ENCODE measurements around the gene TCP10L.
"Not testable (repeated sequence)": the region's sequence is repeated elsewhere in the genome, so short reads cannot be mapped to it uniquely, and the experiment has no call there.

Gene TCP10L, protein sequence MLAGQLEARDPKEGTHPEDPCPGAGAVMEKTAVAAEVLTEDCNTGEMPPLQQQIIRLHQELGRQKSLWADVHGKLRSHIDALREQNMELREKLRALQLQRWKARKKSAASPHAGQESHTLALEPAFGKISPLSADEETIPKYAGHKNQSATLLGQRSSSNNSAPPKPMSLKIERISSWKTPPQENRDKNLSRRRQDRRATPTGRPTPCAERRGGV

DNA sequence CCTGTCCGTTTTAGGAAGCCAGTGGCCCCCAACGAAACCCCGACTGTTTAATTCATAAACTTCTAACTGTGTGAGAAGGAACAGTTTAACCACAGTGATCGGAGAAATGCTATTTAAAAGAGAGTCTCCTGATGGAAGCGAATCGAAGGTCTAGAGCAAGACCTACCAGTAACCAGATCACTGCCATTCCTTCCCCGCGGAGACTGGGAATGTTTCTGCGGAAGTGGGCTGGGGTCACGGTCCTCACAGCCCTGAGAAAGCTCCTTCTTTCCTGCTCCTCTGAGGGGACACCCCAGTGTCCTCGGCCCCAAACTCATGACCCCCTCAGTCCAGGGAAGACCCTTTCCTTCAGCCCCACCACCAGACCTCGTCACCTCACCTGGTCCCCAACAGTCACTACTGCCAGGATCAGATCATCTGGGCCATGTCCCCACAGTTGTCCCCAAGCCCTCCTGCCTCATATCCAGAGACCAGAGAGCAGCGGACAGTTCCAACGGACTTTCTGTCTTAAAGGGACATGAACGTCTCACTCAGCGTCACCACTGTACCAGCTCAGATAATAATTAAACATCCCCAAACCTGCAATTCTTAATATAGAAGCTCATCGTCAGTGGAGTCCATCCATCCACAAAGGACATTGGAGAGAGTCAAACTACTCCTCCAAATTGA lies at the start of gene TCP10L:
Gene TCP10L (minus strand): TSS at position 482 of the 669 bp plus-strand sequence. CDS start 1,219 bp downstream, outside the sequence.
- Histone ChIP-seq H3K4me1 (ENCODE audit: control insufficient read depth in 5 of 5, insufficient read depth in 5 of 5, low read length in 5 of 5) (no peaks in the 10 kb centered on the region), H3K27ac (ENCODE audit: low read depth, low read length) (no peak within 1 kb of the TSS), H3K27me3 (ENCODE audit: control insufficient read depth in 5 of 5, insufficient read depth in 4 of 5, low read length in 5 of 5) (peaks cover 0 to 6% (median 0%) of the 10 kb centered on the region in 5 donors), H3K36me3 (ENCODE audit: control insufficient read depth in 5 of 5, insufficient read depth in 5 of 5, low read length in 5 of 5) (peaks cover 0 to 5% (median 3%) of the 10 kb centered on the region in 5 donors), H3K4me3 (ENCODE audit: low read depth in 1 of 5, low read length in 5 of 5) (no peak within 1 kb of the TSS), H3K9me3 (ENCODE audit: control insufficient read depth in 5 of 5, low read length in 5 of 5) (no peaks in the 10 kb centered on the region), H3K9ac (ENCODE audit: low read length in 5 of 5) (no peak within 1 kb of the TSS)

DNA sequence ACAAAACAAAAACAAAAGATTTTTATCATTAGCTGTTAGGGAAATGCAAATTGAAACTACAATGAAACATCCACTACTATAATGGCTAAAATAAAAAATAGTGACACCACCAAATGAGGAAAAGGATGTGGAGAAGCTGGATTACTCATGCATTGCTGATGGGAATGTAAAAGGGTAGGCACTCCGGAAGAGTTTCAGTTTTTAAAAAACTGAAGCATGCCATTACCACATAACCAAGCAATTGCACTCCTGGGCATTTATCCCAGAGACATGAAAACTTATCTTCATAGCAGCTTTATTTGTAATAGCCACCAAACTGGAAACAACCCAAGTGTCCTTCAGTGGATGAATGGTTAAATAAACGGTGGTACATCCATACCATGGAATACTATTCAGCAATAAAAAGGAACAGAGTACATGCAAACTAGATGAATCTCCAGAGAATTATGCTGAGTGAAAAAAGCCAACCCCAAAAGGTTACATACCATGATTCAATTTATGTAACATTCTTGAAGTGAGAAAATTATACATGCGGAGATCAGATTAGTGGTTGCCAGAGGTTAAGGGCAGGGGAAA lies 41.4 kb upstream of the TCP10L start:
- Histone ChIP-seq H3K9me3 (ENCODE audit: control insufficient read depth in 5 of 5, low read length in 5 of 5) (peaks cover 0 to 5% (median 2%) of the 10 kb centered on the region in 5 donors), H3K36me3 (ENCODE audit: control insufficient read depth in 5 of 5, insufficient read depth in 5 of 5, low read length in 5 of 5) (peaks cover 15 to 22% (median 19%) of the 10 kb centered on the region in 5 donors), H3K4me1 (ENCODE audit: control insufficient read depth in 5 of 5, insufficient read depth in 5 of 5, low read length in 5 of 5) (no peaks in the 10 kb centered on the region), H3K27ac (ENCODE audit: low read depth, low read length) (no peak overlapping the region), H3K4me3 (ENCODE audit: low read depth in 1 of 5, low read length in 5 of 5) (no peak overlapping the region), H3K9ac (ENCODE audit: low read length in 5 of 5) (no peak overlapping the region), H3K27me3 (ENCODE audit: control insufficient read depth in 5 of 5, insufficient read depth in 4 of 5, low read length in 5 of 5) (peaks cover 0 to 3% (median 0%) of the 10 kb centered on the region in 5 donors)

DNA sequence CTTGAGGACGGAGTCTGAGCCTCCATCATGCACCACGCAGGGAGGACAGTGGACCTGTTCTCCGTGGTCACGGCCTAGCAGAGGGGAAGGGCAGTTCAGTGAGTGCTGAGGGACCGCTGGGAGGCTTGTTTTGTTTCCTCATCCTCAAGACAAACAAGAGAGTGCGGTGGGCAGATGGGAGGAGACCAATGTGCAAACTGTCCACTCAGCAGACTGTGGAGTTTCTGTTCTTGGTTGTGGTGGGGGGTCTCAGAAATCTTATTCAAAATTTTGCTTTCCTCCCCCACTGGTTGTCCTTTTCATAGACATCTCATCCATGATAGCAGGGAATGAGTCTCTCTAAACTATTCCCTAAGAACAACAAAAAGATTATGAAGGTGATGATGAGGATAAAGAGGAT lies 32.9 kb upstream of the TCP10L start:
- H3K27me3 ChIP-seq (ENCODE audit: control insufficient read depth in 5 of 5, insufficient read depth in 4 of 5, low read length in 5 of 5); H3K4me3 ChIP-seq (ENCODE audit: low read depth in 1 of 5, low read length in 5 of 5); H3K4me1 ChIP-seq (ENCODE audit: control insufficient read depth in 5 of 5, insufficient read depth in 5 of 5, low read length in 5 of 5); H3K9me3 ChIP-seq (ENCODE audit: control insufficient read depth in 5 of 5, low read length in 5 of 5); H3K36me3 ChIP-seq (ENCODE audit: control insufficient read depth in 5 of 5, insufficient read depth in 5 of 5, low read length in 5 of 5); H3K27ac ChIP-seq (ENCODE audit: low read depth, low read length); H3K9ac ChIP-seq (ENCODE audit: low read length in 5 of 5): not testable (repeated sequence)

DNA sequence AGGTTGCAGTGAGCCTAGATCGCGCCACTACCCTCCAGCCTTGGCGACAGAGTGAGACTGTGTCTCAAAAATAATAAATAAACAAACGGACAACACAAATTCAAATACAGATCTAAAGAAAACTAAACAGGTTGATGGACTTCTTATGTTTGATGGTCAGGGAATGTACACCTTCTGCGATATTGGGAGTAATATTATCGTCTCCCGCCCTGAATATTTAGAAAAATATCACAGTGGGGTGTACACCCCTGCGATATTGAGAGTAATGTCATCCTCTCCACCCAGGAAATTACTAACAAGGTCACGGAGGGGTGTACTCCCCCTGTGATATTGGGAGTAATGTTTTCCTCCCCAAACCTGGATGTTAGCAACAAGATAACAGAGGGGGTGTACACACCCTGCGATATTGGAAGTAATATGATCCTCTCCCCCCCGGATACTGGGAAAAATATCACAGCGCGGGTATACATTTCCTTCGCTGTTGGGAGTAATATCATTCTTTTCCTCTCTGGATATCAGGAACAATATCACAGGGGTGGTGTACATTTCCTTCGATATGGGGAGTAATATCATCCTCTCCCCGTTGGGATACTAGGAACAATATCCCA lies 28.2 kb upstream of the TCP10L start:
- no peaks in the 10 kb centered on the region for H3K27me3 ChIP-seq (ENCODE audit: control insufficient read depth in 5 of 5, insufficient read depth in 4 of 5, low read length in 5 of 5)
- H3K9me3 ChIP-seq (ENCODE audit: control insufficient read depth in 5 of 5, low read length in 5 of 5): no peaks in the 10 kb centered on the region
- peaks cover 3 to 21% (median 17%) of the 10 kb centered on the region in 5 donors for H3K4me1 ChIP-seq (ENCODE audit: control insufficient read depth in 5 of 5, insufficient read depth in 5 of 5, low read length in 5 of 5)
- peak overlapping the region in 4 of 5 donors; percentile 87 to 97 (median 94) for H3K9ac ChIP-seq (ENCODE audit: low read length in 5 of 5)
- H3K4me3 ChIP-seq (ENCODE audit: low read depth in 1 of 5, low read length in 5 of 5): peak overlapping the region; percentile 87 to 97 (median 93)
- peaks cover 5 to 13% (median 8%) of the 10 kb centered on the region in 5 donors for H3K36me3 ChIP-seq (ENCODE audit: control insufficient read depth in 5 of 5, insufficient read depth in 5 of 5, low read length in 5 of 5)
- peak overlapping the region; percentile 98 for H3K27ac ChIP-seq (ENCODE audit: low read depth, low read length)

DNA sequence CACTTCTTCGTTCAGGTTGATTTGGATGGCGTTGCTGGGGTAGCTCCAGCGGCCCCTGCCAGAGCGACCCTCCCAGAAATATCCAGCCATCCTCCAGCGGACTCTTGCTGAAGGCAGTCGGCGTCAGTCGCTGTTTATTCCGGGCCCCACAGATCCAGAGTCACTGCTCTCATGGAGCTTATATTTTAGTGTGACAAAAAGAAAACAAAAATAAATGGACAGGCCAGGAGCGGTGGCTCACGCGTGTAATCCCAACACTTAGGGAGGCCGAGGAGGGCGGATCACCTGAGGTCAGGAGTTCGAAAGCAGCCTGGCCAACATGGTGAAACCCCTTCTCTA lies 27.6 kb upstream of the TCP10L start:
- Histone ChIP-seq H3K9me3 (ENCODE audit: control insufficient read depth in 5 of 5, low read length in 5 of 5) (no peaks in the 10 kb centered on the region), H3K27me3 (ENCODE audit: control insufficient read depth in 5 of 5, insufficient read depth in 4 of 5, low read length in 5 of 5) (no peaks in the 10 kb centered on the region), H3K4me3 (ENCODE audit: low read depth in 1 of 5, low read length in 5 of 5) (peak overlapping the region; percentile 87 to 97 (median 93)), H3K4me1 (ENCODE audit: control insufficient read depth in 5 of 5, insufficient read depth in 5 of 5, low read length in 5 of 5) (peaks cover 3 to 21% (median 17%) of the 10 kb centered on the region in 5 donors), H3K27ac (ENCODE audit: low read depth, low read length) (peak overlapping the region; percentile 98), H3K9ac (ENCODE audit: low read length in 5 of 5) (peak overlapping the region; percentile 87 to 97 (median 94)), H3K36me3 (ENCODE audit: control insufficient read depth in 5 of 5, insufficient read depth in 5 of 5, low read length in 5 of 5) (peaks cover 5 to 17% (median 8%) of the 10 kb centered on the region in 5 donors)

DNA sequence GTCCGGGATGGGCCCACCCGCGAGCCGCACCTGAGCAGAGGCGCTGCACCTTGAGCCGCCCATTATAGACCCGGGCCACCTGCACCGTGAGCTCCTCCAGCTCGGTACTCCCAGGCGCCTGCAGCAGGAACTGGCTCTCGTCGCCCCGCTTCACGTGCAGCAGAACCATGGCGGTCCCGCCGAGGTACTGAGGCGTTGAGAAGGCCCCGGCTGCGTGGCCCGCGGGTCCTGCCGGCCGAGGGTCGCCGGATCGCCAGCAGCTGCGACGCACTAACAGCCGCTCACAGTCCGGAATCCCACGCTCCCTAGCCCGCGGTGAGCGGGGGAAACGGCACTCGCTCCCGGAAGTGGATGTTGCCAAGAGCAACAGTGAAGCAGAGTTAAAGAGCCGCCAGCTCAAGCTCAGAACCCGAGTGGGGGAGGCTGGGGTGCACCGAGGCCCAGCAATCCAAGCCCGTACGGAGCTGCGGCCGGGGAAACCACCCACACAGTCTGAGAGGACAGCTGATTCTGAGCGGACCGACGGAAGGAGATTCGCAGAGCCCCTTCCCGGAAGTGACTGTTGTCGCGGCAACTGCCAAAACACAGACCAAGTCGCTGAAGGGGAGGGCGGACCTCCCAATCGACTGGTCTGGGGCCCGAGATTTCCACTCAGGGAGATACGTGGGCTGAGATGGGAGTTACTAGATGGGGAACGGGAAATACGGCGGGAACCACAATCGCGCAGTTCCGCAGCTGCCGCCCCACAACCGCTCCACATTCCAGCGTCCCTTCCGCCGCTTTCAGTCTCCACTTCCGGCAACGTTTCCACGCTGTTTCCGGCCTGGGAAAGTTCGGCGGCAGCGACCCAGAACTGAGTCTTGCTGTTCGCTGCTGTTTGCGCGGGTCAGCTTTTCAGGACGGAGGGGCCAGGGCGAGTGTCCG lies 27.0 kb upstream of the TCP10L start, which contains the start of gene CFAP298:
Gene CFAP298 (minus strand): TSS at position 303 of the 924 bp plus-strand sequence. CDS start 134 bp downstream, at position 169.
- Histone ChIP-seq H3K4me3 (ENCODE audit: low read depth in 1 of 5, low read length in 5 of 5) (peak within 1 kb of the TSS; percentile 87 to 97 (median 93)), H3K27ac (ENCODE audit: low read depth, low read length) (peak within 1 kb of the TSS; percentile 98), H3K9ac (ENCODE audit: low read length in 5 of 5) (peak within 1 kb of the TSS; percentile 87 to 97 (median 94)), H3K36me3 (ENCODE audit: control insufficient read depth in 5 of 5, insufficient read depth in 5 of 5, low read length in 5 of 5) (peaks cover 6 to 22% (median 12%) of the 10 kb centered on the region in 5 donors), H3K27me3 (ENCODE audit: control insufficient read depth in 5 of 5, insufficient read depth in 4 of 5, low read length in 5 of 5) (no peaks in the 10 kb centered on the region), H3K4me1 (ENCODE audit: control insufficient read depth in 5 of 5, insufficient read depth in 5 of 5, low read length in 5 of 5) (peaks cover 3 to 21% (median 17%) of the 10 kb centered on the region in 5 donors), H3K9me3 (ENCODE audit: control insufficient read depth in 5 of 5, low read length in 5 of 5) (no peaks in the 10 kb centered on the region)

DNA sequence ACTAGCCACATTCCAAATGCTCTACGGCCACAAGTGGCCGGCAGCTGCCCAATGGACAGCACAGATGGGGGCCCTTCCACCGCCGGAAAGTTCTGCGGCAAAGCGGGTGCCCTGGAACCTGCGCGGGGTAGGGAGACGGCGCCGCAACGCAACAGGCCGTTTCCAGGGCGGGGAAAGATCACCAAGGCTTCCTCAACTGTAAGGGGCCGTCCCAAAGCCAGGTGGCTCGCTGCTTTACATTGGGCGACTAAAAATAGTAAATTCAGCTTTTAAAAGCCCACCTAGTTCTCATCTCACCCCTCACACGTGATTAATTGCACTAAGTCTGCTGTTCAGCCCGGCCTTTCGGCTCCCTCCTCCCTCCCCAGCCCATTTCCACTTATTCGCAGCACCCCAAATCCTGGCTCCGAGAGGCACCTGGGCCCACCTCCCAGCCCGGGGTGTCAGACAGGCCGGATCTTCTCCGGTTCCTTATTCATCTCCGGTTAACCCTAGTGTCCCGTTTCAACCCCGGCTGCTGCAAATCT lies 26.2 kb upstream of the TCP10L start:
- Histone ChIP-seq H3K27me3 (ENCODE audit: control insufficient read depth in 5 of 5, insufficient read depth in 4 of 5, low read length in 5 of 5) (no peaks in the 10 kb centered on the region), H3K4me1 (ENCODE audit: control insufficient read depth in 5 of 5, insufficient read depth in 5 of 5, low read length in 5 of 5) (peaks cover 3 to 21% (median 17%) of the 10 kb centered on the region in 5 donors), H3K4me3 (ENCODE audit: low read depth in 1 of 5, low read length in 5 of 5) (peak overlapping the region; percentile 87 to 97 (median 93)), H3K9me3 (ENCODE audit: control insufficient read depth in 5 of 5, low read length in 5 of 5) (no peaks in the 10 kb centered on the region), H3K36me3 (ENCODE audit: control insufficient read depth in 5 of 5, insufficient read depth in 5 of 5, low read length in 5 of 5) (peaks cover 8 to 27% (median 14%) of the 10 kb centered on the region in 5 donors), H3K27ac (ENCODE audit: low read depth, low read length) (peak overlapping the region; percentile 98), H3K9ac (ENCODE audit: low read length in 5 of 5) (peak overlapping the region; percentile 87 to 97 (median 94))

DNA sequence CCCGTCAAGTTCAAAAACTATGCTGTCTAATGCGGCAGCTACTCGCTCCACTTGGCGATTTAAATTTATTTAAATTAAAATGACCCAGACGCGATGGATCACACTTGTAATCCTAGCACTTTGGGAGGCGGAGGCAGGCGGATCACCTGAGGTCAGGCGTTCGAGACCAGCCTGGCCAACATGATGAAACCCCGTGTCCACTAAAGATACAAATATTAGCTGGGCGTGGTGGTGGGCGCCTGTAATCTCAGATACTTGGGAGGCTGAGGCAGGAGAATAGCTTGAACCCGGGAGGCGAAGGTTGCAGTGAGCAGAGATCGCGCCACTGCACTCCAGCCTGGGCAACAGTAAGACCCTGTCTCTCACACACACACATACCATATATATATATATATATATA lies 25.6 kb upstream of the TCP10L start:
- H3K9me3 ChIP-seq (ENCODE audit: control insufficient read depth in 5 of 5, low read length in 5 of 5); H3K27ac ChIP-seq (ENCODE audit: low read depth, low read length); H3K4me3 ChIP-seq (ENCODE audit: low read depth in 1 of 5, low read length in 5 of 5); H3K9ac ChIP-seq (ENCODE audit: low read length in 5 of 5); H3K27me3 ChIP-seq (ENCODE audit: control insufficient read depth in 5 of 5, insufficient read depth in 4 of 5, low read length in 5 of 5): not testable (repeated sequence)
- Histone ChIP-seq H3K36me3 (ENCODE audit: control insufficient read depth in 5 of 5, insufficient read depth in 5 of 5, low read length in 5 of 5) (peaks cover 11 to 33% (median 20%) of the 10 kb centered on the region in 5 donors), H3K4me1 (ENCODE audit: control insufficient read depth in 5 of 5, insufficient read depth in 5 of 5, low read length in 5 of 5) (peaks cover 3 to 21% (median 17%) of the 10 kb centered on the region in 5 donors)

DNA sequence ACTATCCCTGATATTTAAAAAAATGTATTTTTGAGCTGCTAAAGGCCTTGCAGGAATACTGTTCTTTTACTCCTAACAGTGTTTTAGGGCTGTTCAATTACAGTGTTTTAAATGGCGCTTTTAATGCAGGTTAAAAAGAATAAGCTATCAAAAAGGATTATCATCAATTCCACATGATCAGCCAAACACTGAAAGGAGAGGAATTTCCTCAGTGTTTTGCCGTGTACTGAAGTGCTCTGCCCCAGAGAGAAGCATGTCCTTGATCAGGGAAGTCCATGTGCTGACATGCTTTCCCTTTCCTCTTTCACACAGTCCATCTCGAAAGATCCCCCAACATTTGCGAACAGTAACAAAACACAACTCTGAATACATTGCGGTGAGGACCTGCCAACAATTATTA lies 23.5 kb upstream of the TCP10L start:
- Histone ChIP-seq H3K27me3 (ENCODE audit: control insufficient read depth in 5 of 5, insufficient read depth in 4 of 5, low read length in 5 of 5) (no peaks in the 10 kb centered on the region), H3K9me3 (ENCODE audit: control insufficient read depth in 5 of 5, low read length in 5 of 5) (no peaks in the 10 kb centered on the region), H3K36me3 (ENCODE audit: control insufficient read depth in 5 of 5, insufficient read depth in 5 of 5, low read length in 5 of 5) (peaks cover 13 to 54% (median 40%) of the 10 kb centered on the region in 5 donors), H3K9ac (ENCODE audit: low read length in 5 of 5) (no peak overlapping the region), H3K4me1 (ENCODE audit: control insufficient read depth in 5 of 5, insufficient read depth in 5 of 5, low read length in 5 of 5) (peaks cover 3 to 21% (median 17%) of the 10 kb centered on the region in 5 donors), H3K4me3 (ENCODE audit: low read depth in 1 of 5, low read length in 5 of 5) (no peak overlapping the region), H3K27ac (ENCODE audit: low read depth, low read length) (no peak overlapping the region)

Measured in subcutaneous abdominal adipose tissue (tissue), 5 donors.